HepG2 (cell line): ENCODE results near the gene GRM4. TPM values are rescaled to one million over a fixed set of nuclear protein-coding genes. Genes with fewer than 3 reads are reported as not detected.

Source experiments
- ATAC-seq: fragments of 200-7000 bp; cut with Tn5 transposase; 3 replicates; pipeline ENCODE4 v1.9.1; 2020; ENCODE audit warnings: mild to moderate bottlenecking, moderate library complexity
- BruUV-seq: library from RNA; stranded (reverse); fragments of 400-500 nt; replicated peaks from 2 replicates; lab custom pipeline; 2021; lab: Mats Ljungman, UMichigan
- CTCF ChIA-PET: fragments of 300-600 bp; formaldehyde crosslinking; extraction: SDS; loops from one replicate; lab custom pipeline; 2021; ENCODE audit warnings: low total read pairs, inconsistent platforms, low intra/inter-chr PET ratio; lab: Yijun Ruan, JAX
- POLR2A ChIA-PET: fragments of 350-600 bp; sonication (Branson Sonifier 250); formaldehyde crosslinking; loops from one replicate; lab custom pipeline; 2020; ENCODE audit warnings: antibody characterized with exemption, inconsistent platforms; lab: Yijun Ruan, JAX
- DNase-seq: peaks from one replicate; pipeline ENCODE4 v3.0.0-alpha.2; 2015; ENCODE audit warnings: low spot score
- FAIRE-seq: peaks from 3 replicates; lab custom pipeline; 2011; peaks lifted over from hg19 to GRCh38; lab: Jason Lieb, UNC
- H2AFZ ChIP-seq: one replicate; pipeline ENCODE4 v1.6.1; 2011; ENCODE audit warnings: low read length, inconsistent platforms
- H3K27ac ChIP-seq: fragments of 300-600 bp; 3 replicates; pipeline ENCODE4 v1.8.0; 2011; ENCODE audit warnings: mixed run types, mild to moderate bottlenecking, mixed read lengths, low read length, inconsistent platforms; ENCODE audit not compliant: insufficient read depth; ENCODE audit errors: extremely low read length
- H3K27me3 ChIP-seq, 2 experiments: fragments of 200-600 bp in 1 of 2; 2 replicates in 1 of 2; 3 replicates in 1 of 2; pipeline versions ENCODE4 v1.6.0 to v1.8.0; 2011; ENCODE audit warnings: low read length in 2 of 2, mild to moderate bottlenecking in 2 of 2, moderate library complexity in 2 of 2, inconsistent platforms in 1 of 2; ENCODE audit not compliant: insufficient read depth in 2 of 2, control insufficient read depth in 1 of 2
- H3K36me3 ChIP-seq, 2 experiments: fragments of 200-600 bp in 1 of 2; replicated peaks in 1 of 2; 2 replicates in 1 of 2; 3 replicates in 1 of 2; pipeline versions ENCODE4 v1.5.1 to v1.8.0; 2011; ENCODE audit warnings: low read length in 2 of 2, inconsistent platforms in 1 of 2; ENCODE audit not compliant: insufficient read depth in 2 of 2, control insufficient read depth in 1 of 2
- H3K4me1 ChIP-seq: 2 replicates; pipeline ENCODE4 v1.5.1; 2012; ENCODE audit warnings: low read length, inconsistent platforms; ENCODE audit not compliant: insufficient read depth
- H3K4me2 ChIP-seq: 2 replicates; pipeline ENCODE4 v1.6.0; 2011; ENCODE audit warnings: low read depth, low read length, inconsistent platforms
- H3K4me3 ChIP-seq, 3 experiments: fragments of 200-600 bp in 1 of 3; sonication (generic), shearing (Covaris generic) in 1 of 3; replicated peaks in 1 of 3; 2 replicates each; pipeline ENCODE4 v1.5.1; 2011 to 2016; ENCODE audit warnings: low read length in 3 of 3, inconsistent platforms in 2 of 3, low read depth in 2 of 3, mild to moderate bottlenecking in 2 of 3, control low read depth in 1 of 3, mixed read lengths in 1 of 3; ENCODE audit not compliant: insufficient read depth in 1 of 3
- H3K79me2 ChIP-seq: one replicate; pipeline ENCODE4 v1.6.1; 2011; ENCODE audit warnings: low read length, inconsistent platforms; ENCODE audit not compliant: insufficient read depth
- H3K9ac ChIP-seq: 2 replicates; pipeline ENCODE4 v1.6.0; 2011; ENCODE audit warnings: mild to moderate bottlenecking, low read depth, low read length, inconsistent platforms; ENCODE audit not compliant: insufficient read depth
- H3K9me3 ChIP-seq: 2 replicates; pipeline ENCODE4 v1.5.1; 2012; ENCODE audit warnings: mild to moderate bottlenecking, low read length
- H4K20me1 ChIP-seq: 2 replicates; pipeline ENCODE4 v1.6.0; 2011; ENCODE audit warnings: inconsistent platforms, mild to moderate bottlenecking, low read length, moderate library complexity; ENCODE audit not compliant: insufficient read depth
- ARID5B ChIP-seq: IDR thresholded peaks from 2 replicates; pipeline ENCODE4 v1.4.0; 2020; ENCODE audit warnings: mild to moderate bottlenecking, missing genetic modification reagents
- ATF4 ChIP-seq, 2 experiments: fragments of 450-650 bp in 1 of 2; sonication (generic) in 1 of 2; formaldehyde crosslinking; IDR thresholded peaks; 2 replicates each; pipeline versions ENCODE4 v1.5.0 to v1.8.0; 2020 to 2022; ENCODE audit warnings: mild to moderate bottlenecking in 1 of 2, missing genetic modification reagents in 1 of 2
- GABPB1 ChIP-seq: IDR thresholded peaks from 2 replicates; pipeline ENCODE4 v1.6.1; 2016; ENCODE audit warnings: mild to moderate bottlenecking, missing genetic modification reagents, moderate library complexity, missing compliant biosample characterization
- GLI4 ChIP-seq: sonication (generic); formaldehyde crosslinking; IDR thresholded peaks from 2 replicates; pipeline ENCODE4 v1.5.1; 2020; ENCODE audit warnings: missing genetic modification reagents, mild to moderate bottlenecking, moderate library complexity, borderline replicate concordance
- HDAC2 ChIP-seq: sonication (generic); formaldehyde crosslinking; IDR thresholded peaks from 2 replicates; pipeline ENCODE4 v1.4.0; 2020; ENCODE audit warnings: missing genetic modification reagents
- IRF1 ChIP-seq: sonication (generic); formaldehyde crosslinking; IDR thresholded peaks from 2 replicates; pipeline ENCODE4 v1.4.0; 2020; ENCODE audit warnings: low read depth, mild to moderate bottlenecking, missing genetic modification reagents
- MLXIP ChIP-seq: sonication (generic); formaldehyde crosslinking; IDR thresholded peaks from 2 replicates; pipeline ENCODE4 v1.9.0; 2021; ENCODE audit warnings: missing genetic modification reagents, borderline replicate concordance
- NFE2L2 ChIP-seq: fragments of 150-350 bp; IDR thresholded peaks from 2 replicates; pipeline ENCODE4 v1.6.1; 2014; ENCODE audit warnings: low read length
- NFIC ChIP-seq: IDR thresholded peaks from 2 replicates; pipeline ENCODE4 v1.6.1; 2012; ENCODE audit warnings: mild to moderate bottlenecking, low read length, inconsistent platforms
- NFYC ChIP-seq: IDR thresholded peaks from 2 replicates; pipeline ENCODE4 v1.6.1; 2016; ENCODE audit warnings: missing genetic modification reagents, missing compliant biosample characterization
- PHF5A ChIP-seq: IDR thresholded peaks from one replicate; pipeline ENCODE4 v1.6.1; 2018; ENCODE audit warnings: low read depth, missing genetic modification reagents; ENCODE audit not compliant: unreplicated experiment
- PHF8 ChIP-seq: sonication (generic); formaldehyde crosslinking; IDR thresholded peaks from 2 replicates; pipeline ENCODE4 v1.5.0; 2020; ENCODE audit warnings: missing genetic modification reagents
- REPIN1 ChIP-seq: sonication (generic); formaldehyde crosslinking; IDR thresholded peaks from 2 replicates; pipeline ENCODE4 v1.8.0; 2022; ENCODE audit warnings: missing genetic modification reagents, low read depth, mild to moderate bottlenecking, borderline replicate concordance
- TBP ChIP-seq: sonication (generic); formaldehyde crosslinking; IDR thresholded peaks from 2 replicates; pipeline ENCODE4 v1.5.0; 2020; ENCODE audit warnings: missing genetic modification reagents
- THAP11 ChIP-seq: IDR thresholded peaks from 2 replicates; pipeline ENCODE4 v1.6.1; 2016; ENCODE audit warnings: missing biosample characterization, missing genetic modification reagents
- ZNF501 ChIP-seq: sonication (generic); formaldehyde crosslinking; IDR thresholded peaks from 2 replicates; pipeline ENCODE4 v1.5.1; 2020; ENCODE audit warnings: mild to moderate bottlenecking, moderate library complexity, missing genetic modification reagents
- ZNF546 ChIP-seq: sonication (generic); formaldehyde crosslinking; conservative IDR thresholded peaks from 2 replicates; pipeline ENCODE4 v1.8.1; 2023; ENCODE audit warnings: mild to moderate bottlenecking, missing genetic modification reagents
- ZNF552 ChIP-seq: sonication (generic); formaldehyde crosslinking; IDR thresholded peaks from 2 replicates; pipeline ENCODE4 v1.9.0; 2022; ENCODE audit warnings: missing genetic modification reagents, mild to moderate bottlenecking, borderline replicate concordance
- WGBS: methylation state at CpG from one replicate; pipeline ENCODE4 v1.1.6; 2017; ENCODE audit warnings: low lambda C conversion rate; 5-methylcytosine and 5-hydroxymethylcytosine counted together
- in situ Hi-C: cut with HindIII; loops from 2 replicates; pipeline ENCODE4 v1.10.0; 2017; ENCODE audit warnings: low pct_unique_long_range_greater_than_20kb; ENCODE audit not compliant: extremely low pct_ligation_motif_present
- intact Hi-C: fragments of 100-400 bp; cut with micrococcal nuclease; formaldehyde crosslinking; loops from one replicate; pipeline ENCODE4 v1.10.0; 2022; ENCODE audit not compliant: unreplicated experiment
- polyA plus RNA-seq, 8 experiments: library from polyadenylated mRNA; depleted of rRNA in 3 of 8; stranded (reverse) in 7 of 8; unstranded in 1 of 8; fragments of >200 nt; fragmentation: Illumina TruSeq in 4 of 8; extraction: Trizol in 4 of 8; gene quantifications; 2 replicates each; pipeline versions ENCODE4 v1.2.1 to v1.2.3, GENCODE V29; 2011 to 2016; ENCODE audit warnings: low read depth in 4 of 8, missing spikeins in 1 of 8, mixed read lengths in 1 of 8; ENCODE audit not compliant: insufficient read depth in 1 of 8
- total RNA-seq, 5 experiments: library from RNA; depleted of rRNA; stranded (reverse); fragments of >200 nt; fragmentation: Illumina TruSeq; extraction: Trizol; gene quantifications; 2 replicates each; pipeline ENCODE4 v1.2.3, GENCODE V29; 2016; ENCODE audit warnings: low read depth in 1 of 5

The GRM4 gene
- total and polyA plus RNA-seq, 2 of the 13 experiments (the other 11 are each of a cell fraction or from before 2014, with no cell fraction given): not detected

GRCh38 chr6:34043359-34043758 lies 102.5 kb downstream of the GRM4 start:
- Histone ChIP-seq H3K4me2 (no peak overlapping the region), H3K4me1 (no peaks in the 10 kb centered on the region), H3K27me3 (peaks cover 0 to 28% of the 10 kb centered on the region in 2 experiments; a peak in 4 of 5 replicates), H3K27ac (no peak overlapping the region), H3K36me3 (no peaks in the 10 kb centered on the region), H3K79me2 (no peaks in the 10 kb centered on the region), H3K9ac (no peak overlapping the region), H3K9me3 (no peaks in the 10 kb centered on the region), H3K4me3 (no peak overlapping the region), H2AFZ (no peak overlapping the region), H4K20me1 (peaks cover 4% of the 10 kb centered on the region)
- intact Hi-C loops: no loop called here
- TF ChIP-seq ZNF546 (CRISPR knock-in tag): no peak
- no peak for TF ChIP-seq MLXIP
- no peak for TF ChIP-seq PHF8 (CRISPR knock-in tag)
- TF ChIP-seq GABPB1: no peak
- no peak for TF ChIP-seq REPIN1 (CRISPR knock-in tag)
- TF ChIP-seq NFYC (CRISPR knock-in tag): no peak
- no peak for TF ChIP-seq NFE2L2
- no peak for TF ChIP-seq ZNF501 (CRISPR knock-in tag)
- no peak for TF ChIP-seq TBP (CRISPR knock-in tag)
- no peak for TF ChIP-seq ATF4 (CRISPR knock-in tag; IDR thresholded peaks at IDR 0.05)
- no peak for TF ChIP-seq PHF5A (CRISPR knock-in tag)
- TF ChIP-seq ZNF552 (CRISPR knock-in tag): no peak
- no peak for TF ChIP-seq HDAC2 (CRISPR knock-in tag)
- no peak for TF ChIP-seq ARID5B
- no peak for TF ChIP-seq GLI4 (CRISPR knock-in tag)
- TF ChIP-seq THAP11 (CRISPR knock-in tag): no peak
- TF ChIP-seq IRF1 (CRISPR knock-in tag): no peak
- no peak for TF ChIP-seq NFIC
- ChIA-PET CTCF (no interaction called here), POLR2A (no interaction called here)
- WGBS: 13% methylated on average over 5 of the region's 8 CpGs
- FAIRE-seq (no peak), ATAC-seq (no peak), DNase-seq (no peak)
- BruUV-seq: no TSS peak
- in situ Hi-C loops: no loop called here
